Stimulated activated CD4-positive, alpha-beta T cell treated with anti-CD3 and anti-CD28 coated beads, Interleukin-15, amount 100 ng/mL, for 24 hours (primary cell): Measurements from ENCODE around the gene PERCC1.
"Not testable (repeated sequence)": the region's sequence is repeated elsewhere in the genome, so short reads cannot be mapped to it uniquely, and the experiment has no call there.

Experiments
- DNase-seq: peaks from one replicate; pipeline ENCODE4 v3.0.0-alpha.2; 2020

PERCC1 gene

DNA sequence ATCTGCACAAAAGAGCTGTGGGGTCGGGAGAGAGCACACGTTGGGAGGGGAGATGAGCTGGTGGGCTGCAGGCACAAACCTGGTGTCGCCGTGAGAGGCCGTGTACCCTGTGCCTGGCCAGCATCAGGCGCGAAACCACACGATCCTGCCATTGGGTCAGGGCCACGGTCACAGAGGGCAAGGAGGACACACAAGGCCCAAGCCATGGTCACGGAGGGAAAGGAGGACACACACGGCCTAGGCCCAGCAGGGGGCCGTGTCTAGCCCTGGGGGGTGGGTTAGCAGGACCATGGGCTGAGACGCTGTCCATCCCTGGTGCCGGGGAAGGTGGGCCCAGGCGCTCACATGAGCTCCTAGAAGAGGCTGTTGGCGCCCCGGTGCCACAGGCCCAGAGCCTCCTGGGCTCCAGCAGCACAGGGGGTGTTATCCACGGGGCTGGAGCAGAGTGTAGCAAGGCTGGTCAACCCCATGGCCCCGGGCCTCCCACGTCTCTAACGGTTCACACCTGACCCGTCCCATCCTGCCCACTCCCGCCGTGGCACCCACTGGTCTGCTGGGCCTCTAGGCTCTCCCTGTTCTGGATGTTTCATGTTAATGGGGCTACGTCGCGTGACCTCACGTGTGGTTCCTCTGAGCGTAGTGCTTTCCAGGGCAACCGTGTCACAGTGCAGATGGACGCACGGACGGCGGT is 21.0 kb downstream of the PERCC1 start:
- no peak for DNase-seq

- no peak for DNase-seq
Observed at GRCh38 chr16:1452530-1452929, 21.7 kb downstream of the PERCC1 start.

DNA sequence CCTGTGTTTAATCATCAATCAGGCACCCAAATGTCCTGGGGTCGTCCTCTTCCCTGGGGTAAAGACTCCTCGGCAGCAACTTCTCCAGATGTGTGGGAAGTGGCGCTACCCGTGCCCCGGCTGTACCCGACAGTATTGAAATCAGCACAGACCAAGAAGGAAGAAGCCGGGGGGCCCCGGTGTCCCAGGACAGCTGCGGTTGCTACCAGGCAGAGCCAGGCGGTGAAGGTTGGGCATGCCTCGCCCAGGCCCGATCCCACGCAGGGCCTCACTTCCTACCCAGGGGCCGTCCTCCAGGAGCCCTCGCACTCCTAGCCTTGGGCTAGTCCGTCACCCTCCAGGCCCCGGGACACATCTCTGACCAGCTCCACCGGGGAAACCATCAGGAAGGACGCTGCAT is 22.4 kb downstream of the PERCC1 start:
- DNase-seq, result no peak

DNA sequence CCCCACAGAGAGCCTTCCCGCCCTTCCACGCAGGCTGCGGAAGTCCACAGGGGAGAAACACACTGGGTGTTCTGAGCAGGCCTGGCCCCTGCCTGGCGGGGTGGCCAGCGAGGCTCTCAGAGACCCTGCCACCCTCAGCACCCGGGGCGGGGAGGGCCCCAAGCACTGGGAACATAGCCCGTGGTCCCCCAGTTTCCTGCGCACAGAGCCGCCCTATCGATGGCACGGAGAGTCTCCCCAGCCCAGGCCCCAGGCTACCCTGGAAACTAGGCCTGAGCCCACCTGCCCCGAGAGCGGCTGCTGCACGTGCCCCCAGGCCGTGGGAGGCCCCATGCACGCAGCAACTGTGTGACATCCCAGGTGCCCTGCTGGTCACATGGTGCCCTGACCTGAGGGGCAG is 23.7 kb downstream of the PERCC1 start:
- no peak for DNase-seq

GRCh38 chr16:1455190-1456171 is 24.6 kb downstream of the PERCC1 start:
- DNase-seq, result no peak

DNA sequence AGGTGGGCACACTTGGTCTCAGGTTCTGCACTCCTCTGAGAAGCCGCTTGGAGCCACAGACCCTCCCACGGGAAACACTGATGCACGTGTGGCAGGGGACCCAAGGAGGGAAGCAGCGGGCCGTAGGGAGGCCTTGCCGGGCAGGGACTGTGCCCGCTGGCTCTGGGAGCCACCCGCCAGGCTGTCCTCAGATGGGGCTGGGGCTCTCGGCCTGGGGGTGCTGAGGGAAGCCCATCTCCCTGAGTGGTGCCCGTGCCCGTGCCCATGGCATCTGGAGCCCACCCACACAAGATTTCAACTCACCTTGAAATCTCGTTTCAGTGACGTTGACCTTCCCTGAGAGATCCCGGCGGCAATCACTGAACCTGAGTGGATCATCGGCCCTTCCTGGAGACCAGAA is 26.1 kb downstream of the PERCC1 start:
- DNase-seq, result no peak

DNA sequence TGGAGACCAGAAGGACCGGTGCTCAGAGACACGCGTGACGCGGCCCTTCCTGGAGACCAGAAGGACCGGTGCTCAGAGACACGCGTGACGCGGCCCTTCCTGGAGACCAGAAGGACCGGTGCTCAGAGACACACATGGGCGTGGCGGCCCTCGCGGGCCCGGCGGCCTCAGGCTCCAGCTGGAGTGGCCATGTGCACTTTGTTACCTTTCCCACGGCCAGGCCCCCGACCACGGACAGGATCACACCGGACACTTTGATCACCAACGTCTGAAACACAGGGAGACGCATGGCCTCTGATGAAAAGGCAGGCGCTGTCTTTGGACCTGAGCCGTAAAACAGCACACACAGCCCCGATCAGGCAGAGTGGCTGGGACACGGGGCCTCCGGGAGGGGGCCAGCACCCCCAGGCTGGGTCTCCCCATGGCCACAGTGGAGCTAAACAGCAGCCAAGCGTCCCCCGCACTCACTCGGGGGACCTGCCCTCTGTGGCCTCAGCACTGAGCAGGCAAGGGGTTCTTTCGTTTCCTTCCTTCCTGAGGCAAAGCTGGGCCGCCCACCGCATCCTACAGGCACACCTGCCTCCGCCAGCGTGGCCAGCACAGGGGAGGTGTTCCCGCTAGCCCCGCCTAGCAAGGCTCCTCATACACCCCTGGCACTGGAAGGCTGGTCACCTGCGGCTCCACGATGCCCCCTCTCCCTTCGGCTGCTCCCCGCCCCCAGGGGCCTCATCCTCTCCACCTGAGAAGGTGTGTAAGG is 26.8 kb downstream of the PERCC1 start:
- DNase-seq, result no peak

DNA sequence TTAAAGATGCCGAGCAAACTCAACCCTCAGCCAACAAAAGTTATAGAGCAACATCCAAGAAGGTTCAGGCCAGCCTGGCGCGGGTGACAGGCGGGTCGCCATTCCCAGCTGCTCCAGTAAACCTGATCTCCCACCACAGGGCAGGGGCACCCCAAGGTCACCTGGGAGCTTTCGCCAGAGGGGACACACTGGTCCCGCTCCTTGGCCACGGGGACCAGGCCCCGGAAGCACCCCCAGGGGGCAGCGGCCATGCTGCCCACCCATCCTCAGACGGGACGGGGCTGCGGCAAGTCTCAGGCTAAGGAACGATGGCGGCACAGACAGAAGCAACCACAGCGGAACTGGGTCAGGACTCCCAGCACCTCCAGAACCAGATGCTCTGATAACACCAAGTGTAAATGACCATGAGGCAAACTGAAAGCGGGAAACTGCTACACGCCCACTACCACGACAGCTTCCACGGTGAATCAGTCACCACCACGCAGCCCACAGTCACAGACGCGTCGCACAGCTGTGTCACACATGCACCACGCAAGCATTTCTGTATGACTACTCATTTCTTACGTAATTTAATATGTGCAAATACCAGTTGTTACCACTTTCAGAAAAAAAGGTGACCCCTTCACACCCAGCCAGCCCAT is 27.6 kb downstream of the PERCC1 start:
- peak; percentile 42 for DNase-seq

- DNase-seq, result no peak
Observed at GRCh38 chr16:1458977-1459341, 28.1 kb downstream of the PERCC1 start.

DNA sequence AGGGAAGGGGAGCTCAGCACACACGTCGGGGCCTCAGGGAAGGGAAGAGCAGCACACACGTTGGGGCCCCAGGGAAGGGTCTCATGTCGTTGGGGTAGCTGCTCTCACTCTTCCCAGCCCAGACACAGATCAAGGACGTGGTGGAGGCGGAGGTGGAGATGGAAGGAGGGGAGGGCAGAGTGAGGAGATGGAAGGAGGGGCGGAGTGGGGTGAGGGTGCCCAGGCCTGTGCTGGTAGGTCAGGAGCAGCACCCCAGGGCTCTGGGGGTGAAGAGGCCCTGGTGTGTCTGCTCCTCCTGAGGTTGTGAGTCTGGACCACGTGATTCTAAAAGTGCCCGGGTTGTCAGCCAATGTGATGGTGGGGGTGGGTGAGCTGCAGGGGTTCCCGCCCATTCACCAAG is 29.1 kb downstream of the PERCC1 start:
- no peak for DNase-seq

GRCh38 chr16:1460602-1461138 is 29.8 kb downstream of the PERCC1 start:
- DNase-seq, result no peak

DNA sequence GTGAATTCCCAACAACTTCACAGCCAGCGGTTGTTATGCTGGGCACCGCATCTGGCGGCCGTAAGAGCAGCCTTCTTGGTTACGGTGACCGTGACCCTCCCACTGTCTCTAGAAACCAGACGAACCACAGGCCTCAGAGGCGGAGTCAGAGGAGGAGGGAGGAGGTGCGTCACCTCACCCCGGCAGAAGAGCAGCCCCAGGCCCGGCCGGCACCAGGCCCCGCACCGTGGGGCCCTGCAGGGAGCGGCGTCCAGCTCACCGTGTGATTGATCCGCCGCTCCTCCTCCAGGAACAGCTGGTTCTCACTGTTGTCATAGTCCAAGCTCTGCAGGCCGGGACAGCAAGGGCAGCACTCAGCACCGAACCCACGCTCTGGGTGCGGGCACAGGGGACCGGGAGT is 30.3 kb downstream of the PERCC1 start:
- DNase-seq, result no peak

DNA sequence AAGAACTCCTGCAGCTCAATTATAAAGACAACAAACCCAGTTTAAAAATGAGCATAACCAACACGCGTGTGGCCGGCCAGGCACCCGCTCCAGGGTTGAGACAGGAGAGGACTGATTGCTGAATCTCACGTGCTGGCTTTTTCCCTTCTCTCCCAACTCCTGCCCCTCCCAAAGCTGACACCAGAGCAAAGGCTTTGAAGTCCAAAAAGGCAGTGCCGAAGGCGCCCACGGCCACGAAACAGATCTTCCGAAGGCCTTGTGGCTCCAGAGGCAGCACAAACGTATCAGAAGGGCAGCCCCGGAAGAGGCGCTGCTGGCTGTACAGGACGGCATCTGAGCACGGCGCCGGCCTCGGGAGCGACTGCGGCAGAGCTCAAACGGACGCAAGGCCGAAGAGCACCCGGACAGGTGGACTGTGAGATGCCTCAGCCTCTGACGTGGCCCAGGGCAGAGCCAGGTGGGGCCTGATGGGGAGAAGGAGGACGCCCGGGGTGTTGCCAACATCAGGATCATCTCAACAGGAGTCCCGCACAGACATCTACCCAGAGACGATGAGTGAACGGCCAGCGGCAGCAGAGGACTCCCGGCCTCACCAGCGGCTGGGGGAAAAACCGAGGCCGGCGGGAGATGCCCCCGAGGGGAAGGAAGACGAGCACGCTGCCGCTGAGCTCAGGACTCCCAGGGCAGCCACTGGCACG is 33.5 kb downstream of the PERCC1 start:
- no peak for DNase-seq

DNA sequence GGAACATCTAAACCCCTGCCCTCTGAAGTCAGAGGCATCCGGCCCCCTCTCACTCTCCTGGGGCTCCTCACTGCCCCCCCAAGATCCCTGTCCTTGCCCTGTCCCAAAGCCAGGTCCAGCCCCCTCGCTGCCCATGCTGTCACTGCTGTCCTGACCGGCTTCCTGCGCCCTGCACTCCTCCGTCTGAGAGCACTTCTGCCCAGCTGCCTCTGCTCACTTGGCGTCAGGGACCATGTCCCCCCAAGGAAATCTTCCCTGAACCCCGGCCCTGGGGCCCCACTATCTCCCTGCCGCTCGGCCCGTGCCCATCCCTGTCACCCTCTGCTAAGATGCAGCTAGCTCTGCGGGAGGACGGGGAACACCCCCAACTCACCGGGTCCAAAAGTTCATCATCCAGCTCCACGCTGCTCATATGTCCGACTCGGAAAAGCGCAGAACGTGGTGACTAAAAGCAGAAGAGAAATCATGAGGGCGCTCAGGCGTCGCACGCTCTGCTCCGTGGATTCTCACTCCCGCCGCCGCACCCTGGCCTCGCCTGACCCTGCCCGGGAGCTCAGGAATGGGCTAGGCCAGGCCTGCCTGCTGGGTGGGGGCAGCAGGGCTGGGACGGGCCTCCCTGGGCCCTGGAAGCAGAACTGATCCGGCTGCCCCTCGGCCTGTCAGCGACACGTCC is 34.2 kb downstream of the PERCC1 start:
- no peak for DNase-seq

DNA sequence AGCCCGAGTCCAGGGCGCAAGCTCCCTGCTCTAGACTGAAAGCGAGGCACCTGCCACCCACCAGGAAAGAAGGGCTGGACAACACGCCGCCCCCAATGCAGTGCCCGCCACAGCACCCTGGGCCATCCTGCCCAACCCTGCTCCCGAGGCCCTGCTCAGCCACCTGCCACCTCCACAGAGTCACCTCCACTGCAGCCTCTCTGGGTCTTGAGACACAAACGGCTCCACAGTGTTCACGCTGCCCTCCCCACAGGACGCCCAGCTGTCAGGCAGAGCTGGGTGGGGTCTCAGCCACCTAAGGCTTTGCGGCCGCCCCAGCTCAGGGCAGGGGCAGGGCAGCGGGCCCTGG is 34.7 kb downstream of the PERCC1 start:
- no peak for DNase-seq

DNA sequence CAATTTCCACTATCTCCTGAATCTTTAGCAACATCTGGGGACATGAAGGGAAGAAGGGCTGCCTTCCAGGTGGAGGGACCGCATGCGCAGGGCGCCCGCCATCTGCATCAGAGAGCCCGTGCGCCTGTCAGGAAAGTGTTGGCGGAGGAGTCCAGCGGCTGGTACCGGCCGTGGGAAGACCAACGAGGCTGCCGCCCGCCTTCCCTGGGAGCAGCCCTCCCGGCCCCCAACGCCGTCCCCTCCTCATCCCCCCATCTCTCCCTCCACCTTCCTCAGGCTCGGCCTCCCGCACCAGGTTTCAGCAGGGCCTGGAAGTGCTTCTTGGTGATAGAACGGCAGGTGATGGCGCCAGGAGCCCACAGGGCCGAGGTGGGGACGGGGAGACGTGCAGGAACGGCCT is 35.2 kb downstream of the PERCC1 start:
- DNase-seq, result no peak

- no peak for DNase-seq
Observed at GRCh38 chr16:1466968-1467521, 36.2 kb downstream of the PERCC1 start.

DNA sequence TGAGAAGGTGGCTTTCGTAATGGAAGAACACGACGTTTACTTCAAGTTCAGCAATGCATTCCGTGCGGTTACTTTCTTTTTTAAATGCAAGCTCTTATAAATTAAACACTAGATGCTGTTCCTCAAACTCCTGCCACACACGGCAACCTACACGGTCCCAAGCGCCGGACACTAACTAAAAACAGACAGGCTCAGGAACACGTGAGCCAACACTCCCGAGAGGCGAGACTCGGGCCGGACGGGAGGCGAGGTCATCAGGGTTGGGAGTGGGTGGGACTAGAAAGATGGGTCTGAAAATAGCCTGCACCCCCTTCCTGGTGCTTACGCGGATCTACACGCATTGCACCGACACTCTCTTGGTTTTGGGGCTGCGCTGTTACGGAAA is 37.5 kb downstream of the PERCC1 start:
- DNase-seq, result no peak

- not testable (repeated sequence) for DNase-seq
Observed at GRCh38 chr16:1469141-1469540, 38.3 kb downstream of the PERCC1 start.

- DNase-seq, result no peak
Observed at GRCh38 chr16:1469693-1470201, 38.9 kb downstream of the PERCC1 start.
